Measurements from ENCODE around the gene BTBD19.

- TF ChIP-seq EZH2 (IDR thresholded peaks at IDR 0.05; ENCODE audit: borderline replicate concordance, insufficient read depth, low read depth, low read length, poor library complexity, severe bottlenecking), result no peak
- no peak for TF ChIP-seq CTCF (IDR thresholded peaks at IDR 0.05)
These were observed 49.2 kb upstream of the BTBD19 start for GRCh38 chr1:44759077-44759476.
